ENCODE data around the gene HSD17B8.

The HSD17B8 gene

DNA sequence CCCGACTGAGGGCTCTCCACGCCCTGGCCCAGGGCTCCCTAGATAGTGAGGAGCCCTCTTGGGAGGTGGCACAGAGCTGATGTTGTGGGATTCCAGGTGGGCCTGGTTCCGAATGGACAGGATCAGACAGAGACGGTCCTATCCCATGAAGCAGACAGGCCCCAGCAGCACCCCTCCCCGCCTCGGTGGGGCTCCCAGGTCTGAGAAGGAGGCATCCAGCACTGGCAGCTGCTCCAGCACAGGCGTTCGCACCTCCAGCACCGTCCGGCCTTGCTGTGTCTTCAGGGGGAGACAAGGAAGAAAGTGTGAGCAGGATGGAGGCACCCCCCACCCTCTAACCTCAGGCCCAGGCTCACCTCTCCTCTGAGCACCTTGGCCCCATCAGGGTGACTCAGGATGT, 40.9 kb upstream of the HSD17B8 start:
- H3K4me3 ChIP-seq (ENCODE audit: low read depth, low read length) = no peak overlapping the region
- TF ChIP-seq CTCF (IDR thresholded peaks at IDR 0.05; ENCODE audit: insufficient read depth, low read depth, low read length, missing control alignments) = no peak
- no peak for DNase-seq (ENCODE audit: low read depth)

DNA sequence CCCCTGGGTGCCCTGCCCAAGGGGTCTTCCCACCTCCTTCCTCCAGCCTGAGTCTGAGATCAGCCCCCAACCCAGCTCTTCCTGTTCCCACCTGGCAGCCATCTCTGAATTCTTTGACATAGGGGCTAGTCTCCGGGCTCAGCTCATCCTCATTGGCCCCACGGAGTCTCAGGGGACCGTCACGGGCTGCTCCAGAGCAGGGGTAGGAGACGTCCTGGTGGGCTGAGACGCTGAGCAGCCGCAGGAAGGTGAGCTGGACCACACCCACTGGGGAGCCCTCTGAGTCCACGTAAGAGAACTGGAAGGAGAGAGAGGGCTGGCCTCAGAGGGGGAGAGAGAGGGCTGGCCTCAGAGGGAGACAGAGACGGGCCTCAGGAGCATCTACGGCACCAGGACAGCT, 40.3 kb upstream of the HSD17B8 start:
- no peak overlapping the region for H3K4me3 ChIP-seq (ENCODE audit: low read depth, low read length)
- TF ChIP-seq CTCF (IDR thresholded peaks at IDR 0.05; ENCODE audit: insufficient read depth, low read depth, low read length, missing control alignments) = no peak
- DNase-seq (ENCODE audit: low read depth) = no peak

DNA sequence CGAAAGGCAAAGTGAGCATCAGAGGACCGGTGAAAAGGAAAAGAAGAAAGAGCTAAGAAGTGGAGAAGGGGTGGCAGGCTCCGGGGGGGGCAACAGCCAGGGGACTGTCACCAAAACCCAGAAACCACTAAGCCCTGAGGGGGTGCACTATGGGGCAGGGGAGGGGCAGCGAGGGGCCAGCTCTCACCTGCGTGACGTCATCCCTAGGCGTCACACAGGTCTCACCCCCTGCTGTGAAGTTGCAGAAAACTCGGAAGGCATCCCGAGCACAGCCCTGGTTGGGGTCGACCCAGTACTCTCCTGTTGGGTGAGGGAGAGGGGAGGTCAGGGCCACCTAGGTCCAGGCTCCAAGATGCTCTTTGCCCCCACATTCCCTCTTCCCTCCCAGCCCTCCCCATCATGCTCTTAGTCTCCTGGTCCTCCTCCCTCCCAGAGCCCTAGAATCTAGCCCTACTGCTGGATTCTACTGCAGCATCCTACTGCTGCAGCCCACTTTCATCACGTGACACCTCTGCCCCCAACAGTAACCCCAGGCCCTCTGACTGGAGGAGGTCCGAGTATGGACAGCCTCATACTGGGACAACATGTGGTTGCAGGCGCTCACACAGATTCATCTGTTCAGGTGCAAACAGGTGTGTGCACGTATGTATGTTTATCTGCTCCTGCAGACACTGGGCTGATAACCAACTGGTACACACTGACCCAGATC, 39.6 kb upstream of the HSD17B8 start:
- no peak for DNase-seq (ENCODE audit: low read depth)
- no peak overlapping the region for H3K4me3 ChIP-seq (ENCODE audit: low read depth, low read length)
- no peak for TF ChIP-seq CTCF (IDR thresholded peaks at IDR 0.05; ENCODE audit: insufficient read depth, low read depth, low read length, missing control alignments)

- TF ChIP-seq CTCF (IDR thresholded peaks at IDR 0.05; ENCODE audit: insufficient read depth, low read depth, low read length, missing control alignments) = no peak
- H3K4me3 ChIP-seq (ENCODE audit: low read depth, low read length) = no peak overlapping the region
- no peak for DNase-seq (ENCODE audit: low read depth)
Measured at GRCh38 chr6:33165581-33166258, 38.7 kb upstream of the HSD17B8 start.

DNA sequence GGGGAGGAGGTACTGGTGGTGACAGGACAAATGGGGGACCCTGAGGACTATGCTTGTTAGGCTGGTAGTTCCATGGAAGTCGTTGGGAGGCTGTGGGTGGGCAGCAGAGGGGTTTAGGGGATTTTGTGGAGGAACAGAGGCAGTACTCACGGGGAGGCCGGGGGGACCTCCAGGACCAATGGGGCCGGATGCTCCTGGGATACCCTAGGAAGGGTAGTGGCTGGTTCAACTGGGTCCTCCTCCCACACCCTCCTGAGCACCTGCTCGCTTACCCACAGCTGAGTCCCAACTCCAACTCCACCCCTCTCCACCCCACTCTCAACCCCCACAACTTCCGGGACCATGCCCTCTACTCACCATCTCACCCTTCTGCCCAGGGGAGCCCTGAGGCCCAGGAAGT, 38.1 kb upstream of the HSD17B8 start:
- no peak for DNase-seq (ENCODE audit: low read depth)
- TF ChIP-seq CTCF (IDR thresholded peaks at IDR 0.05; ENCODE audit: insufficient read depth, low read depth, low read length, missing control alignments) = no peak
- no peak overlapping the region for H3K4me3 ChIP-seq (ENCODE audit: low read depth, low read length)

- no peak for TF ChIP-seq CTCF (IDR thresholded peaks at IDR 0.05; ENCODE audit: insufficient read depth, low read depth, low read length, missing control alignments)
- DNase-seq (ENCODE audit: low read depth) = no peak
- H3K4me3 ChIP-seq (ENCODE audit: low read depth, low read length) = no peak overlapping the region
Measured at GRCh38 chr6:33166811-33167210, 37.6 kb upstream of the HSD17B8 start.

Measured in GM12865 (cell line).